Body of pancreas (tissue), 4 donors: Measurements from ENCODE around the gene STIM2. TPM values are rescaled to one million over a fixed set of nuclear protein-coding genes. Genes with fewer than 3 reads are reported as not detected.

Source experiments
- ATAC-seq: fragments of 150-250 bp; one replicate; pipeline ENCODE4 v1.9.1; 2016
- DNase-seq, 4 donors: peaks; one replicate each; pipeline ENCODE4 v3.0.0-alpha.2; 2019
- H3K27ac ChIP-seq, 4 donors: fragments of 200-600 bp; sonication (generic); 1 replicate in 3 of 4; 2 replicates in 1 of 4; pipeline versions ENCODE4 v1.5.1 to v1.6.1; 2016 to 2019; ENCODE audit warnings: mild to moderate bottlenecking in 1 of 4, mixed read lengths in 1 of 4, moderate library complexity in 1 of 4
- H3K27me3 ChIP-seq, 2 donors: fragments of 200-600 bp; sonication (generic); one replicate each; pipeline ENCODE4 v1.6.0; 2016; ENCODE audit warnings: mild to moderate bottlenecking in 1 of 2
- H3K36me3 ChIP-seq, 2 donors: fragments of 200-600 bp; sonication (generic); replicated peaks in 1 of 2; 2 replicates each; pipeline ENCODE4 v1.5.1; 2016; ENCODE audit warnings: low read depth in 2 of 2; ENCODE audit not compliant: insufficient read depth in 1 of 2
- H3K4me1 ChIP-seq: fragments of 200-600 bp; sonication (generic); one replicate; pipeline ENCODE4 v1.6.0; 2016
- H3K4me3 ChIP-seq, 2 donors: fragments of 200-600 bp; sonication (generic); 1 replicate in 1 of 2; 2 replicates in 1 of 2; pipeline ENCODE4 v1.5.1; 2016 to 2019
- H3K9me3 ChIP-seq, 3 donors: fragments of 200-600 bp; sonication (generic); 1 replicate in 2 of 3; 2 replicates in 1 of 3; pipeline ENCODE4 v1.5.1; 2016
- CTCF ChIP-seq, 7 experiments: fragments of 450-650 bp in 4 of 7; fragments of 200-600 bp in 3 of 7; sonication (generic) in 3 of 7; IDR thresholded peaks; one replicate each; pipeline ENCODE4 v1.5.1; 2016 to 2019; ENCODE audit warnings: antibody characterized with exemption in 7 of 7
- POLR2A ChIP-seq, 3 donors: fragments of 450-650 bp; IDR thresholded peaks; one replicate each; pipeline ENCODE4 v1.6.1; 2016; ENCODE audit warnings: antibody characterized with exemption in 3 of 3, mild to moderate bottlenecking in 2 of 3
- WGBS, 2 donors: methylation state at CpG; one replicate each; pipeline ENCODE4 v1.1.5; 2017; 5-methylcytosine and 5-hydroxymethylcytosine counted together
- intact Hi-C: fragments of 100-400 bp; cut with DNase I; formaldehyde crosslinking; loops from one replicate; pipeline ENCODE4 v1.15.1; 2023
- total RNA-seq, 2 donors: library from RNA; depleted of rRNA; stranded (reverse); fragments of >200 nt; gene quantifications; one replicate each; pipeline ENCODE4 v1.1.0, GENCODE V29; 2016

Gene STIM2
- total RNA-seq, 2 donors from 2014 or later, result 10.9 to 53.4 TPM

- Histone ChIP-seq H3K27me3 (no peaks in the 10 kb centered on the region), H3K4me1 (peaks cover 4% of the 10 kb centered on the region), H3K9me3 (no peaks in the 10 kb centered on the region), H3K4me3 (no peak overlapping the region), H3K27ac (no peak overlapping the region), H3K36me3 (no peaks in the 10 kb centered on the region)
- TF ChIP-seq CTCF (IDR thresholded peaks at IDR 0.05) (no peak), POLR2A (IDR thresholded peaks at IDR 0.05) (no peak)
- DNase-seq, result peak in 1 of 4 donors; percentile 25
- intact Hi-C loops, result no loop called here
- WGBS, 2 donors, result 45 to 50% methylated on average over 10 to 14 of the region's 14 CpGs
- ATAC-seq, result no peak
Observed at GRCh38 chr4:27068151-27068867, 207.7 kb downstream of the STIM2 start.
